ENCODE measurements around the gene ZNF296.

Gene ZNF296

GRCh38 chr19:45035755-45036154, 40.5 kb downstream of the ZNF296 start:
- H3K79me2 ChIP-seq (ENCODE audit: low read length) = peaks cover 19% of the 10 kb centered on the region
- H2AFZ ChIP-seq (ENCODE audit: low read length) = no peak overlapping the region
- H3K27me3 ChIP-seq (replicated peaks; ENCODE audit: insufficient read depth, low read length) = no peaks in the 10 kb centered on the region
- H3F3A ChIP-seq (ENCODE audit: insufficient read depth, low read length) = peaks cover 9% of the 10 kb centered on the region
- H3K4me1 ChIP-seq (ENCODE audit: low read length) = peaks cover 11% of the 10 kb centered on the region
- peaks cover 10% of the 10 kb centered on the region for H4K20me1 ChIP-seq (ENCODE audit: insufficient read depth, low read length)
- H3K4me2 ChIP-seq (ENCODE audit: low read depth, low read length) = no peak overlapping the region
- no peak for TF ChIP-seq EZH2 (optimal IDR thresholded peaks at IDR 0.05; ENCODE audit: low read depth, low read length)
- no peak for TF ChIP-seq EZH2phosphoT487 (IDR thresholded peaks at IDR 0.05; ENCODE audit: low read length)
- DNase-seq = no peak
- no peak overlapping the region for H3K4me3 ChIP-seq (ENCODE audit: low read length)
- no peaks in the 10 kb centered on the region; the same call in 1 of the 2 replicates for H3K36me3 ChIP-seq (replicated peaks; ENCODE audit: insufficient read depth, low read length)
- no peaks in the 10 kb centered on the region for H3K9me3 ChIP-seq (replicated peaks; ENCODE audit: insufficient read depth, low read length)
- no peak overlapping the region for H3K27ac ChIP-seq (ENCODE audit: low read length)
- H3K9me2 ChIP-seq (replicated peaks; ENCODE audit: insufficient read depth, low read length) = no peaks in the 10 kb centered on the region
- H3K9ac ChIP-seq (ENCODE audit: low read length) = no peak overlapping the region

DNA sequence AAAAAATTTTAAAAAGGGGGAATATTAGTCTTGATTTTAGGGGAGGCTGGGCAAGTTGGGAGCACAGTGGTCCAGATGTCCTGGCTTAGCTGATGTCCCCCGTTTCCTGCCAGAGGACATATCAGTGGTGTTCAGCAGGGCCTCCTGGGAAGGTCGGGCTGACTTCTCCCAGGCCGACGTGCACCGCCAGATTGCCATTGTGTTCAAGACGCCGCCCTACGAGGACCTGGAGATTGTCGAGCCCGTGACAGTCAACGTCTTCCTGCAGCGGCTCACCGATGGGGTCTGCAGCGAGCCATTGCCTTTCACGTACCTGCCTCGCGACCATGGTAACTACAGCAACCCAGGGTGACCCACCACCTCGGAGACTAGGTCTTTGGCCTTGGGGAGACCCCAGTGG, 43.9 kb downstream of the ZNF296 start:
- H3K36me3 ChIP-seq (replicated peaks; ENCODE audit: insufficient read depth, low read length) = peaks cover 7% of the 10 kb centered on the region; the same call in 1 of the 2 replicates
- H3K27ac ChIP-seq (ENCODE audit: low read length) = no peak overlapping the region
- no peak overlapping the region for H3K4me3 ChIP-seq (ENCODE audit: low read length)
- H3K9ac ChIP-seq (ENCODE audit: low read length) = no peak overlapping the region
- TF ChIP-seq EZH2phosphoT487 (IDR thresholded peaks at IDR 0.05; ENCODE audit: low read length) = no peak
- no peak for TF ChIP-seq CTCF (IDR thresholded peaks at IDR 0.05; ENCODE audit: low read length)
- no peak for TF ChIP-seq EZH2 (optimal IDR thresholded peaks at IDR 0.05; ENCODE audit: low read depth, low read length)
- H3K27me3 ChIP-seq (replicated peaks; ENCODE audit: insufficient read depth, low read length) = no peaks in the 10 kb centered on the region
- H3K79me2 ChIP-seq (ENCODE audit: low read length) = no peaks in the 10 kb centered on the region
- no peaks in the 10 kb centered on the region for H3K4me1 ChIP-seq (ENCODE audit: low read length)
- no peak for DNase-seq
- no peaks in the 10 kb centered on the region for H4K20me1 ChIP-seq (ENCODE audit: insufficient read depth, low read length)
- H3F3A ChIP-seq (ENCODE audit: insufficient read depth, low read length) = no peaks in the 10 kb centered on the region
- no peaks in the 10 kb centered on the region for H3K9me2 ChIP-seq (replicated peaks; ENCODE audit: insufficient read depth, low read length)
- H3K4me2 ChIP-seq (ENCODE audit: low read depth, low read length) = no peak overlapping the region
- H2AFZ ChIP-seq (ENCODE audit: low read length) = no peak overlapping the region
- no peaks in the 10 kb centered on the region for H3K9me3 ChIP-seq (replicated peaks; ENCODE audit: insufficient read depth, low read length)

DNA sequence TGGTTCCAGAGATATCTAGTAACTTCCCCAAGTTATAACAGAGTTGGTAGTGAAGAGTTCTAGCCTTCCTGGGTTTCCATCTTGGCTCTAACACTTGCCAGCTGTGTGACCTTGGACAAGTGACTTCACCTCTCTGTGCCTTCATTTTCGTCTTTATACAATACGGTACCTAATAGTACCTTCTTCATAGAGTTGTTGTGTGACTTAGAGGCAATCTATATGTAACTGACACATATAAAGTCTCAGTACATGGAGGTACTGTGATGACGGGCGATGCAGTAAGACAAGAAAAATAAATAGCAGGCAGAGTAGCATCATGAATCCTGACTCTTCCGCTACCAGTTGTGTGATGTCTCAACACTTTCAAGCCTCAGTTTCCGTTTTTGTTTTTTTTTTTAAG, 45.5 kb downstream of the ZNF296 start:
- H3K9ac ChIP-seq (ENCODE audit: low read length) = no peak overlapping the region
- H4K20me1 ChIP-seq (ENCODE audit: insufficient read depth, low read length) = no peaks in the 10 kb centered on the region
- no peak for DNase-seq
- TF ChIP-seq EZH2 (optimal IDR thresholded peaks at IDR 0.05; ENCODE audit: low read depth, low read length) (no peak), EZH2phosphoT487 (IDR thresholded peaks at IDR 0.05; ENCODE audit: low read length) (no peak), CTCF (IDR thresholded peaks at IDR 0.05; ENCODE audit: low read length) (no peak)
- no peak overlapping the region for H3K4me3 ChIP-seq (ENCODE audit: low read length)
- H3K4me2 ChIP-seq (ENCODE audit: low read depth, low read length) = no peak overlapping the region
- no peak overlapping the region for H2AFZ ChIP-seq (ENCODE audit: low read length)
- no peaks in the 10 kb centered on the region for H3K27me3 ChIP-seq (replicated peaks; ENCODE audit: insufficient read depth, low read length)
- H3K27ac ChIP-seq (ENCODE audit: low read length) = no peak overlapping the region
- H3F3A ChIP-seq (ENCODE audit: insufficient read depth, low read length) = no peaks in the 10 kb centered on the region
- H3K79me2 ChIP-seq (ENCODE audit: low read length) = no peaks in the 10 kb centered on the region
- no peaks in the 10 kb centered on the region for H3K9me3 ChIP-seq (replicated peaks; ENCODE audit: insufficient read depth, low read length)
- peaks cover 7% of the 10 kb centered on the region; the same call in 1 of the 2 replicates for H3K36me3 ChIP-seq (replicated peaks; ENCODE audit: insufficient read depth, low read length)
- H3K4me1 ChIP-seq (ENCODE audit: low read length) = no peaks in the 10 kb centered on the region
- no peaks in the 10 kb centered on the region for H3K9me2 ChIP-seq (replicated peaks; ENCODE audit: insufficient read depth, low read length)

DNA sequence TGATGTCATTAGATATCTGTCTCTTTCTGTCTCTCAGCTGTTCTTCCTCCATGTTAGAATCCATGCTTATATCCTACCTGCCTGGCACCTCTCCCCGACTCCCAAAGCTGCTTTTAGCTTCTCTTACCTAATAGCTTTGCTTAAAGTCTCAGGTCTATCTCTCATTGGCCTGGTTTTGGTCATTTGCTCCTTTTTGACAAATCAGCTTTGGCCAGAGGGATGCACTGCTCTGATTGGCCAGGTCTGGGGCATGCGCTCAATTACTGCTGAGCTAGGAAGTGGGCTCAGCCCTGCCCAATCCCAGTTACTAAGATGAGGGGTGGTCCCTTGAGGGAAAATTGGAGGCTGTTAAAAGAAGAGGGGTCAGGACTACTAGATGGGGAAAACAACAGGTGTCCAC, 48.9 kb downstream of the ZNF296 start:
- peaks cover 7% of the 10 kb centered on the region; the same call in 1 of the 2 replicates for H3K36me3 ChIP-seq (replicated peaks; ENCODE audit: insufficient read depth, low read length)
- no peak overlapping the region for H3K4me2 ChIP-seq (ENCODE audit: low read depth, low read length)
- no peaks in the 10 kb centered on the region for H3K79me2 ChIP-seq (ENCODE audit: low read length)
- no peak overlapping the region for H3K4me3 ChIP-seq (ENCODE audit: low read length)
- TF ChIP-seq CTCF (IDR thresholded peaks at IDR 0.05; ENCODE audit: low read length) = no peak
- no peak for TF ChIP-seq EZH2phosphoT487 (IDR thresholded peaks at IDR 0.05; ENCODE audit: low read length)
- no peak for TF ChIP-seq EZH2 (optimal IDR thresholded peaks at IDR 0.05; ENCODE audit: low read depth, low read length)
- no peak overlapping the region for H3K9ac ChIP-seq (ENCODE audit: low read length)
- no peak overlapping the region for H2AFZ ChIP-seq (ENCODE audit: low read length)
- no peaks in the 10 kb centered on the region for H3K9me3 ChIP-seq (replicated peaks; ENCODE audit: insufficient read depth, low read length)
- H3K27ac ChIP-seq (ENCODE audit: low read length) = no peak overlapping the region
- H3F3A ChIP-seq (ENCODE audit: insufficient read depth, low read length) = no peaks in the 10 kb centered on the region
- H4K20me1 ChIP-seq (ENCODE audit: insufficient read depth, low read length) = no peaks in the 10 kb centered on the region
- H3K9me2 ChIP-seq (replicated peaks; ENCODE audit: insufficient read depth, low read length) = no peaks in the 10 kb centered on the region
- H3K27me3 ChIP-seq (replicated peaks; ENCODE audit: insufficient read depth, low read length) = no peaks in the 10 kb centered on the region
- H3K4me1 ChIP-seq (ENCODE audit: low read length) = no peaks in the 10 kb centered on the region
- DNase-seq = no peak

Measured in MM.1S (cell line).